Measurements from ENCODE around the gene IFNA7.
"Not testable (repeated sequence)": the region's sequence is repeated elsewhere in the genome, so short reads cannot be mapped to it uniquely, and the experiment has no call there.

Gene IFNA7

GRCh38 chr9:21233258-21233657 is 31.3 kb upstream of the IFNA7 start:
- no peak for DNase-seq (ENCODE audit: low read depth)
- no peak overlapping the region for H3K4me3 ChIP-seq (ENCODE audit: low read length)
- no peak for TF ChIP-seq CTCF (conservative IDR thresholded peaks at IDR 0.05; ENCODE audit: low read depth, low read length)

- no peak within 1 kb of the TSS for H3K4me3 ChIP-seq (ENCODE audit: low read length)
- DNase-seq (ENCODE audit: low read depth) = no peak
- TF ChIP-seq CTCF (conservative IDR thresholded peaks at IDR 0.05; ENCODE audit: low read depth, low read length) = no peak
These were observed 26.1 kb upstream of the IFNA7 start, which contains the start of gene IFNA17 for GRCh38 chr9:21228122-21228521. TSS of gene IFNA17 (minus strand) at chr9:21228222. CDS start at chr9:21228173, 49 bp downstream.

GRCh38 chr9:21217211-21217610 is 15.2 kb upstream of the IFNA7 start, which contains the start of gene IFNA16:
TSS of gene IFNA16 (minus strand) at chr9:21217311. CDS start at chr9:21217305, 6 bp downstream.
- H3K4me3 ChIP-seq (ENCODE audit: low read length); DNase-seq (ENCODE audit: low read depth): not testable (repeated sequence)

- H3K4me3 ChIP-seq (ENCODE audit: low read length); DNase-seq (ENCODE audit: low read depth): not testable (repeated sequence)
- TF ChIP-seq CTCF (conservative IDR thresholded peaks at IDR 0.05; ENCODE audit: low read depth, low read length) = peak; percentile 62
These were observed 11.7 kb upstream of the IFNA7 start for GRCh38 chr9:21213411-21214326.

- DNase-seq (ENCODE audit: low read depth) = not testable (repeated sequence)
These were observed 10.2 kb upstream of the IFNA7 start for GRCh38 chr9:21212160-21212559.

GRCh38 chr9:21210782-21211181 is 8.8 kb upstream of the IFNA7 start:
- not testable (repeated sequence) for DNase-seq (ENCODE audit: low read depth); H3K4me3 ChIP-seq (ENCODE audit: low read length)

More at GRCh38 chr9:21212160-21212559, 10.2 kb upstream of the IFNA7 start:
- not testable (repeated sequence) for H3K4me3 ChIP-seq (ENCODE audit: low read length)

GRCh38 chr9:21210311-21210710 is 8.3 kb upstream of the IFNA7 start:
- TF ChIP-seq CTCF (conservative IDR thresholded peaks at IDR 0.05; ENCODE audit: low read depth, low read length) = no peak
- DNase-seq (ENCODE audit: low read depth) = no peak
- no peak overlapping the region for H3K4me3 ChIP-seq (ENCODE audit: low read length)

- DNase-seq (ENCODE audit: low read depth); H3K4me3 ChIP-seq (ENCODE audit: low read length): not testable (repeated sequence)
These were observed 5.0 kb upstream of the IFNA7 start, which contains the start of gene IFNA10 for GRCh38 chr9:21207043-21207442. TSS of gene IFNA10 (minus strand) at chr9:21207143. CDS start at chr9:21207097, 46 bp downstream.

GRCh38 chr9:21205204-21205603 is 3.2 kb upstream of the IFNA7 start:
- TF ChIP-seq CTCF (conservative IDR thresholded peaks at IDR 0.05; ENCODE audit: low read depth, low read length) = no peak
- DNase-seq (ENCODE audit: low read depth) = no peak

More at GRCh38 chr9:21205204-21205603, 3.2 kb upstream of the IFNA7 start:
- H3K4me3 ChIP-seq (ENCODE audit: low read length) = no peak overlapping the region

Measured in retinal pigment epithelial cell (primary cell).